ENCODE data around the gene PCDHGA12. TPM values are rescaled to one million over a fixed set of nuclear protein-coding genes. Genes with fewer than 3 reads are reported as not detected.
"Not testable (repeated sequence)": the region's sequence is repeated elsewhere in the genome, so short reads cannot be mapped to it uniquely, and the experiment has no call there.

Gene PCDHGA12
- total RNA-seq (2014; rRNA removed; shearing (Covaris generic)) = 10.0 and 13.8 TPM in 2 replicates
- 20.7 and 24.3 TPM in 2 replicates for polyA plus RNA-seq (2015; cell fraction: cytosol; rRNA removed)
- polyA plus RNA-seq (2015; cell fraction: nucleus; rRNA removed) = 3.0 and 3.2 TPM in 2 replicates

GRCh38 chr5:141430332-141431113 is at the start of gene PCDHGA12:
Gene PCDHGA12 (plus strand): TSS chr5:141430507. CDS start chr5:141430760, 253 bp downstream.
- DNase-seq (ENCODE audit: low read depth, low spot score) = peak; percentile 86

DNA sequence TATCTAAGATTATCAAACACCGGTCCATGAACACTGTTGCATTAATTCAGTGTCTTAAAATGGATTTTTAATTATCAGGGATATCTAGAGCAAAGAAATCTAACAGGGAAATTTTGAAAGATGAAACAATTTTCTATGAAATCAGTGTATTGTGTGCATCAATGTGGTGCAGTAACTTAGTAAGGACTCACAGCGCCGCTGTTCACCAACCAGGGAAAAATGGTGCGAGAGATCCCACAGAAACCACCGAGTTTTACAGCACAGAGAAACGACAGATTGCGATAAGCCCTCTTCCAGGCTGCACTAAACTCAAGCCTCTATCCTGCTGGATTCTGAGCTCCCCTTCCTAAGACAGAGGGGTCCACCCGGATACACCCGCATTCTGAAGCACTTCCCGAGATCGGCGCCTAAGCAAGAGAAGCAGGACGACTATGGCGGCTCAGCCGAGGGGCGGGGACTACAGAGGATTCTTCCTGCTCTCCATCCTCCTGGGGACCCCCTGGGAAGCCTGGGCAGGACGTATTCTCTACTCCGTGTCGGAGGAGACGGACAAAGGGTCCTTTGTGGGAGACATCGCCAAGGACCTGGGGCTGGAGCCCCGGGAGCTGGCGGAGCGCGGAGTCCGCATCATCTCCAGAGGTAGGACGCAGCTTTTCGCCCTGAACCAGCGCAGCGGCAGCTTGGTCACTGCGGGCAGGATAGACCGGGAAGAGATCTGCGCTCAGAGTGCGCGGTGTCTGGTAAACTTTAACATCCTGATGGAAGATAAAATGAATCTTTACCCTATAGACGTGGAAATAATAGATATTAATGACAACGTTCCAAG is 47.6 kb upstream of the PCDHGA12 start, which contains the start of gene PCDHGA7:
PCDHGA7 (plus strand) TSS at position 274 of the 826 bp plus-strand sequence; CDS start at position 432, 158 bp downstream.
- DNase-seq (ENCODE audit: low read depth, low spot score) = peak; percentile 58
- in situ Hi-C loops (cut with HindIII; ENCODE audit: low pct_unique_long_range_greater_than_20kb, low sequenced_read_pairs) = no loop called here

More at GRCh38 chr5:141430332-141431113, at the start of gene PCDHGA12:
- in situ Hi-C loops (cut with HindIII; ENCODE audit: low pct_unique_long_range_greater_than_20kb, low sequenced_read_pairs) = no loop called here

DNA sequence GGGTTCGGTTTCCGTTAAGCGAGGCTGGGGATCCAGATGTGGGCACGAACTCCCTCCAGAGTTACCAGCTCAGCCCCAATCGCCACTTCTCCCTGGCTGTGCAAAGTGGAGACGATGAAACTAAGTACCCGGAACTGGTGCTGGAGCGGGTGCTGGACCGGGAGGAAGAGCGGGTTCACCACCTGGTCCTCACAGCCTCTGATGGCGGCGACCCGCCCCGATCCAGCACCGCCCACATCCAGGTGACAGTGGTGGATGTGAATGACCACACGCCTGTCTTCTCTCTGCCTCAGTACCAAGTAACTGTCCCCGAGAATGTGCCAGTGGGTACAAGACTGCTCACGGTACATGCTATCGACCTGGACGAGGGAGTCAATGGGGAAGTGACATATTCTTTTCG is 47.0 kb upstream of the PCDHGA12 start:
- no peak for DNase-seq (ENCODE audit: low read depth, low spot score)
- in situ Hi-C loops (cut with HindIII; ENCODE audit: low pct_unique_long_range_greater_than_20kb, low sequenced_read_pairs) = no loop called here

GRCh38 chr5:141384471-141385267 is 45.6 kb upstream of the PCDHGA12 start:
- no peak for DNase-seq (ENCODE audit: low read depth, low spot score)
- in situ Hi-C loops (cut with HindIII; ENCODE audit: low pct_unique_long_range_greater_than_20kb, low sequenced_read_pairs) = no loop called here

DNA sequence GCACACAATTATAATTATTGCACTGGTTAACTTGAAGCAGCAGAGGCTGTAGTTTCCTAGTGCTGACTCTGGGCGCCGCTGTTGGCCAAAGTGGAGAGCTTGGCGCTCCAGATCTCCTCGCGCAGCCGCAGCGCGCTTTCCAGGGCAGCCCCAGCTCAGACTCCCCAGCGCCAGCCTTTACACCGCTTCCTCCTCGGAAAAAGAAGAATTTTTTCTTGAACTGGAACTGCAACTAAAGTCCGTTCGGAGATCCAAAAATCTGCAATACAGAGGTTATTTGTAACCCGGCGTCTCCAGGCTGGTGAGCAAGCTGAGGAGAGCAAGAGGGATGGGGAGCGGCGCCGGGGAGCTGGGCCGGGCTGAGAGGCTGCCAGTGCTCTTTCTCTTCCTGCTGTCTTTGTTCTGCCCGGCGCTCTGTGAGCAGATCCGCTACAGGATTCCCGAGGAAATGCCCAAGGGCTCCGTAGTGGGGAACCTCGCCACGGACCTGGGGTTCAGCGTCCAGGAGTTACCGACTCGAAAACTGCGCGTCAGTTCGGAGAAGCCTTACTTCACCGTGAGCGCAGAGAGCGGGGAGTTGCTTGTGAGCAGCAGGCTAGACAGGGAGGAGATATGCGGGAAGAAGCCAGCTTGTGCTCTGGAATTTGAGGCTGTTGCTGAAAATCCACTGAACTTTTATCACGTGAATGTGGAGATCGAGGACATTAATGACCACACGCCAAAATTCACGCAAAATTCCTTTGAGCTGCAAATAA is 42.6 kb upstream of the PCDHGA12 start, which contains the start of gene PCDHGB4:
PCDHGB4 (plus strand) TSS at position 142 of the 755 bp plus-strand sequence; CDS start at position 329, 187 bp downstream.
- DNase-seq (ENCODE audit: low read depth, low spot score); in situ Hi-C loops (cut with HindIII; ENCODE audit: low pct_unique_long_range_greater_than_20kb, low sequenced_read_pairs): not testable (repeated sequence)

- no peak for DNase-seq (ENCODE audit: low read depth, low spot score)
- in situ Hi-C loops (cut with HindIII; ENCODE audit: low pct_unique_long_range_greater_than_20kb, low sequenced_read_pairs) = no loop called here
These were observed 41.6 kb upstream of the PCDHGA12 start for GRCh38 chr5:141388661-141389060.

DNA sequence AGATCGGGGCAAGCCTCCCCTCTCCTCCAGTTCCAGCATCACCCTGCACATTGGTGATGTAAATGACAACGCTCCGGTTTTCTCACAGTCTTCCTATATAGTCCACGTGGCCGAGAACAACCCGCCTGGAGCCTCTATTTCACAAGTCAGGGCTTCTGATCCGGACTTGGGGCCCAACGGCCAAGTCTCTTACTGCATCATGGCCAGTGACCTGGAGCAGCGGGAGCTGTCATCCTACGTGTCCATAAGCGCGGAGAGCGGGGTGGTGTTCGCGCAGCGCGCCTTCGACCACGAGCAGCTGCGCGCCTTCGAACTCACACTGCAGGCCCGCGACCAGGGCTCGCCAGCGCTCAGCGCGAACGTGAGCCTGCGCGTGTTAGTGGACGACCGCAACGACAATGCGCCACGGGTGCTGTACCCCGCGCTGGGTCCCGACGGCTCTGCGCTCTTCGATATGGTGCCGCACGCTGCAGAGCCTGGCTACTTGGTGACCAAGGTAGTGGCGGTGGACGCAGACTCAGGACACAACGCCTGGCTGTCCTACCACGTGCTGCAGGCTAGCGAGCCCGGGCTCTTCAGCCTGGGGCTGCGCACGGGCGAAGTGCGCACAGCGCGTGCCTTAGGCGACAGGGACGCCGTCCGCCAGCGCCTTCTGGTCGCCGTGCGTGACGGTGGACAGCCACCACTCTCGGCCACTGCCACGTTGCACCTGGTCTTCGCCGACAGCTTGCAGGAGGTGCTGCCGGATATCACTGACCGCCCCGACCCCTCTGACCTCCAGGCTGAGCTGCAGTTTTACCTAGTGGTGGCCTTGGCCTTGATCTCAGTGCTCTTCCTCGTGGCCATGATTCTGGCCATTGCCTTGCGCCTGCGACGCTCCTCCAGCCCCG is 40.9 kb upstream of the PCDHGA12 start:
- in situ Hi-C loops (cut with HindIII; ENCODE audit: low pct_unique_long_range_greater_than_20kb, low sequenced_read_pairs) = no loop called here
- DNase-seq (ENCODE audit: low read depth, low spot score) = no peak

GRCh38 chr5:141392429-141393198 is 37.7 kb upstream of the PCDHGA12 start, which contains the start of gene PCDHGA8:
Gene PCDHGA8 (plus strand): TSS chr5:141392633. CDS start chr5:141392814, 181 bp downstream.
- no peak for DNase-seq (ENCODE audit: low read depth, low spot score)

DNA sequence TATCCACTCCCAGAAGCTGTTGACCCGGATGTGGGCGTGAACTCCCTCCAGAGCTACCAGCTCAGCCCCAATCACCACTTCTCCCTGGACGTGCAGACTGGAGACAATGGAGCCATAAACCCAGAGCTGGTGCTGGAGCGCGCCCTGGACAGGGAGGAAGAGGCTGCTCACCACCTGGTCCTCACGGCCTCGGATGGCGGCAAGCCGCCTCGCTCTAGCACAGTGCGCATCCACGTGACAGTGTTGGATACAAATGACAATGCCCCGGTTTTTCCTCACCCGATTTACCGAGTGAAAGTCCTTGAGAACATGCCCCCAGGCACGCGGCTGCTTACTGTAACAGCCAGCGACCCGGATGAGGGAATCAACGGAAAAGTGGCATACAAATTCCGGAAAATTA is 37.0 kb upstream of the PCDHGA12 start:
- DNase-seq (ENCODE audit: low read depth, low spot score) = no peak
- in situ Hi-C loops (cut with HindIII; ENCODE audit: low pct_unique_long_range_greater_than_20kb, low sequenced_read_pairs) = no loop called here

More at GRCh38 chr5:141392429-141393198, 37.7 kb upstream of the PCDHGA12 start, which contains the start of gene PCDHGA8:
- in situ Hi-C loops (cut with HindIII; ENCODE audit: low pct_unique_long_range_greater_than_20kb, low sequenced_read_pairs) = no loop called here

DNA sequence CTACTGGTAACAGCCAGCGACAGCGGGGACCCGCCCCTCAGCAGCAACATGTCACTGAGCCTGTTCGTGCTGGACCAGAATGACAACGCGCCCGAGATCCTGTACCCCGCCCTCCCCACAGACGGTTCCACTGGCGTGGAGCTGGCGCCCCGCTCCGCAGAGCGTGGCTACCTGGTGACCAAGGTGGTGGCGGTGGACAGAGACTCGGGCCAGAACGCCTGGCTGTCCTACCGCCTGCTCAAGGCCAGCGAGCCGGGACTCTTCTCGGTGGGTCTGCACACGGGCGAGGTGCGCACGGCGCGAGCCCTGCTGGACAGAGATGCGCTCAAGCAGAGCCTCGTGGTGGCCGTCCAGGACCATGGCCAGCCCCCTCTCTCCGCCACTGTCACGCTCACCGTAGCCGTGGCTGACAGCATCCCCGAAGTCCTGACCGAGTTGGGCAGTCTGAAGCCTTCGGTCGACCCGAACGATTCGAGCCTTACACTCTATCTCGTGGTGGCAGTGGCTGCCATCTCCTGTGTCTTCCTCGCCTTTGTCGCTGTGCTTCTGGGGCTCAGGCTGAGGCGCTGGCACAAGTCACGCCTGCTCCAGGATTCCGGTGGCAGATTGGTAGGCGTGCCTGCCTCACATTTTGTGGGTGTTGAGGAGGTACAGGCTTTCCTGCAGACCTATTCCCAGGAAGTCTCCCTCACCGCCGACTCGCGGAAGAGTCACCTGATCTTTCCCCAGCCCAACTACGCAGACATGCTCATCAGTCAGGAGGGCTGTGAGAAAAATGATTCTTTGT is 35.7 kb upstream of the PCDHGA12 start:
- DNase-seq (ENCODE audit: low read depth, low spot score); in situ Hi-C loops (cut with HindIII; ENCODE audit: low pct_unique_long_range_greater_than_20kb, low sequenced_read_pairs): not testable (repeated sequence)

DNA sequence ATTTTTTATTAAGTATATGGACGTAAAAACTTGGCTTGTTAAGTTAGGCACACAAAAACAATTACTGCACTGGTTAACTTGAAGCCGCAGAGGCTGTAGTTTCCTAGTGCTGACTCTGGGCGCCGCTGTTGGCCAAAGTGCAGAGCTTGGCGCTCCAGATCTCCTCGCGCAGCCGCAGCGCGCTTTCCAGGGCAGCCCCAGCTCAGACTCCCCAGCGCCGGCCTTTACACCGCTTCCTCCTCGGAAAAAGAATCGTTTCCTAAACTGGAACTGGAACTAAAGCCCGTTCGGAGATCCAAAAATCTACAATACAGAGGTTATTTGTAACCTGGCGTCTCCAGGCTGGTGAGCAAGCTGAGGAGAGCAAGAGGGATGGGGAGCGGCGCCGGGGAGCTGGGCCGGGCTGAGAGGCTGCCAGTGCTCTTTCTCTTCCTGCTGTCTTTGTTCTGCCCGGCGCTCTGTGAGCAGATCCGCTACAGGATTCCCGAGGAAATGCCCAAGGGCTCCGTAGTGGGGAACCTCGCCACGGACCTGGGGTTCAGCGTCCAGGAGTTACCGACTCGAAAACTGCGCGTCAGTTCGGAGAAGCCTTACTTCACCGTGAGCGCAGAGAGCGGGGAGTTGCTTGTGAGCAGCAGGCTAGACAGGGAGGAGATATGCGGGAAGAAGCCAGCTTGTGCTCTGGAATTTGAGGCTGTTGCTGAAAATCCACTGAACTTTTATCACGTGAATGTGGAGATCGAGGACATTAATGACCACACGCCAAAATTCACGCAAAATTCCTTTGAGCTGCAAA is 32.4 kb upstream of the PCDHGA12 start, which contains the start of gene PCDHGB5:
PCDHGB5 (plus strand) TSS at position 192 of the 796 bp plus-strand sequence; CDS start at position 373, 181 bp downstream.
- in situ Hi-C loops (cut with HindIII; ENCODE audit: low pct_unique_long_range_greater_than_20kb, low sequenced_read_pairs); DNase-seq (ENCODE audit: low read depth, low spot score): not testable (repeated sequence)

DNA sequence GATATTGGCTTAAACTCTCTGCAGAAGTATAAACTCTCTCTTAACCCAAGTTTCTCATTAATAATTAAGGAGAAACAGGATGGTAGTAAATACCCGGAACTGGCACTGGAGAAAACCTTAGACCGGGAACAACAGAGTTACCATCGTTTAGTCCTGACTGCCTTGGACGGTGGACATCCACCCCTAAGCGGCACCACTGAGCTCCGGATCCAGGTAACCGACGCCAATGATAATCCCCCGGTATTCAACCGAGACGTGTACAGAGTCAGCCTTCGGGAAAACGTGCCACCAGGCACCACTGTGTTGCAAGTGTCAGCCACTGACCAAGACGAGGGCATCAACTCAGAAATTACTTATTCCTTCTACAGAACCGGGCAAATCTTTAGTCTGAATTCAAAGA is 31.7 kb upstream of the PCDHGA12 start:
- no peak for DNase-seq (ENCODE audit: low read depth, low spot score)
- in situ Hi-C loops (cut with HindIII; ENCODE audit: low pct_unique_long_range_greater_than_20kb, low sequenced_read_pairs) = no loop called here

DNA sequence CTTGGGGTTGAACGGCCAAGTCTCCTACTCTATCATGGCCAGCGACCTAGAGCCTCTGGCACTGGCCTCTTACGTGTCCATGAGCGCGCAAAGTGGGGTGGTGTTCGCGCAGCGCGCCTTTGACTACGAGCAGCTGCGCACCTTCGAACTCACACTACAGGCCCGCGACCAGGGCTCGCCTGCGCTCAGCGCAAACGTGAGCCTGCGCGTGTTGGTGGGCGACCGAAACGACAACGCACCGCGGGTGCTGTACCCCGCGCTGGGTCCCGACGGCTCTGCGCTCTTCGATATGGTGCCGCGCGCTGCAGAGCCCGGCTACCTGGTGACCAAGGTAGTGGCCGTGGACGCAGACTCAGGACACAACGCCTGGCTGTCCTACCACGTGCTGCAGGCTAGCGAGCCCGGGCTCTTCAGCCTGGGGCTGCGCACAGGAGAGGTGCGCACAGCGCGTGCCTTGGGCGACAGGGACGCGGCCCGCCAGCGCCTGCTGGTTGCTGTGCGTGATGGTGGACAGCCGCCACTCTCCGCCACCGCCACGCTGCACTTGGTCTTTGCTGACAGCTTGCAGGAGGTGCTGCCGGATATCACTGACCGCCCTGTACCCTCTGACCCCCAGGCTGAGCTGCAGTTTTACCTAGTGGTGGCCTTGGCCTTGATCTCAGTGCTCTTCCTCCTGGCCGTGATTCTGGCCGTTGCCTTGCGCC is 30.6 kb upstream of the PCDHGA12 start:
- DNase-seq (ENCODE audit: low read depth, low spot score) = no peak
- in situ Hi-C loops (cut with HindIII; ENCODE audit: low pct_unique_long_range_greater_than_20kb, low sequenced_read_pairs) = no loop called here
